Stimulated activated CD4-positive, alpha-beta T cell treated with anti-CD3 and anti-CD28 coated beads, Interleukin-4, amount 100 ng/mL, for 1 hour (primary cell): ENCODE results near the gene SVOP.

Source experiments
- DNase-seq: peaks from one replicate; pipeline ENCODE4 v3.0.0-alpha.2; 2020

SVOP gene

DNA sequence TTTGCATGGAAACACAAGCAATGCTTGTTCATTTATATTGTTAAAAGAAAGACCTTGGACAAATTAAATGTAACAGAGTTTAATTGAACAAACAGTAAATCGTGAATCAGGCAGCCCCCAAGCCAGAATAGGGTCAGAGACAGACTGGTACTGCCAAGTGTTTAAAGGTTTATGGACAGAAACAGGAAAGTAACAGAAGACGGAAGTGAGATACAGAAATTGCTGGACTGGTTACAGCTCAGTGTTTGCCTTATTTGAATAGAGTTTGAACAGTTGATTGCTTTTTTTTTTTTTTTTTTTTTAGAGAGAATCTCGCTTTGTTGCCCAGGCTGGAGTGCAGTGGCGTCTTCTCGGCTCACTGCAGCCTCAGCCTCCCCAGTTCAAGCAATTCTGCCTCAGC lies 90.7 kb downstream of the SVOP start:
- DNase-seq, result no peak

GRCh38 chr12:108928695-108929094 lies 92.2 kb downstream of the SVOP start:
- no peak for DNase-seq

GRCh38 chr12:108922918-108923317 lies 98.0 kb downstream of the SVOP start:
- DNase-seq, result no peak

DNA sequence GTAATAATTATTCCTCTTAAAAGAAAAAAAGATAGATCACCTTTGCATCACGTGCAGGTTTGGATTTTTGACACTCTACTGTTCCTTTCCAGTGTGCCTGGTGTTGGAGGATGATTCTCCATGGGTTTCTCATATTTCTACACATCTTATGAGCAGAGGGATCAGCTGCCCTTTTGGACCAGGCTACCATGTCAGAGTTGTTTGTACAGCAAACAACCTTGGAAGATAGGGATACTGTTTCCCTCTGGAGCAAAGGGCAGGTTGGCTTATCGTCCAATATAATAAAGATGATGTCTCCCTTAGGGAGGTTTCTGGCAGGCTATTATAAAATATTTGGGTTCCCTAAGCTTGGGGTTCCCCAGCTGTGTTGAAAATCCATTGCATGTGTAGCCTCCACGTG lies 98.9 kb downstream of the SVOP start:
- no peak for DNase-seq

DNA sequence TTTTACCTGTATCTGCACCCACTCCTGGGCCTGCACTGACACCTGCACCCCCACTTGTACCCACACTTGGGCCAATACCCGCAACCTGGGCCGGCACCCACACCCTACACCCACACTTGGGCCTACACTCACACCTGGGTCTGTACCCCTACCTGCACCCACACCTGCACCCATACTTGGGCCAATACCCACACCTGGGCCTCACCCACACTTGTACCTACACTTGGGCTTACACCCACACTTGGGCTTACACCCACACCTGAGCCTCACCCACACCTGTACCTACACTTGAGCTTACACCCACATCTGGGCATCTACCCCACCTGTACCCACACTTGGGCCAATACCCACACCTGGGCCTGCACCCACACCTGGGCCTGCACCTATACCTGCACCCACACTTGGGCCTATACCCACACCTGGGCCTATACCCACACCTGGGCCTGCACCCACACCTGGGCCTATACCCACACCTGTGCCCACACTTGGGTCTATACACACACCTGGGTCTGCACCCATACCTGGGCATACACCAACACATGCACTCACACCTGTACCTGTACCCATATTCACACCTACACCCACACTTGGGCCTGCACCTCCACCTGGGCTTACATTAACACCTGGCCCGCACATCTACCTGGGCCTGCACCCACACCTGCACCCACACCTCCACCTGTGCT lies 101.8 kb downstream of the SVOP start:
- DNase-seq, result no peak

- no peak for DNase-seq
These were observed 102.7 kb downstream of the SVOP start for GRCh38 chr12:108918206-108918605.

DNA sequence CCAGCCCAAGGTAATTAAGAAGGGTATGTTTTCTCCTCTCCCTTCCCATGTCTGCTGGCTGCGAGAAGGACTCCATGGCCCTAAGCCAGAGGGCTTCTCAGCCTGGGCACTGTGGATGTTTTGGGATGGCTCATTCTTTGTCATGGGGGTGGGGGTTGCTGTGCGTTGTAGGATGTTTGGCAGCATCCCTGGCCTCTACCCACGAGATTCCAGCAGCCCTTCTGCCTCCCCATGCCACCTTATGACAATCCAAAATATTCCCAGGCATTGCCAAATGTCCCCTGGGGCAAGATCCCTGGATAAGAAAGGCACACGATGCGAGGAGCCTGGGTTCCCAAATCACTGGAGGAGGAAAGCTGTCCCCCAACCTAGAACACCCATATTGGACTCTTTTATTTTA lies 104.5 kb downstream of the SVOP start:
- no peak for DNase-seq

- no peak for DNase-seq
These were observed 105.2 kb downstream of the SVOP start for GRCh38 chr12:108915632-108916133.

- no peak for DNase-seq
These were observed 106.7 kb downstream of the SVOP start for GRCh38 chr12:108914121-108914531.

DNA sequence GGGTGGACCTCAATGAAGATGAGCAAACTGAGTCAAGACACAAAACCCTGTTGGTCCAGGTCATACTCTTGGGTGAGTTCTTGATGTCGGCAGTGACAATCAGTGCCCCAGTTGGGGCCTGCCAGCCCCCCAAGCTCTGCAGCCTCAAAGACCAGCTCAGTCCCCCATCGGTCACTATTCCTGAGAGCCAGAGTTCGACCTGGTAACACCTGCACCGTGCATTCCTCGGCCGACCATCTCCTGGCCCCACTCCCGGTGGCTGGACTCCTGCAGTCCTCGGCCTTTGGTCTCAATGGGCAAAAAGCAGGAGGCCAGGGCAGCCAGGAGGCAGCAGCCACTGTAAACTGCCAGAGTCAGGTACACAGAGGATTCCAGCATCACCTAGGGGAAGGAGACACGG lies 108.5 kb downstream of the SVOP start:
- no peak for DNase-seq

DNA sequence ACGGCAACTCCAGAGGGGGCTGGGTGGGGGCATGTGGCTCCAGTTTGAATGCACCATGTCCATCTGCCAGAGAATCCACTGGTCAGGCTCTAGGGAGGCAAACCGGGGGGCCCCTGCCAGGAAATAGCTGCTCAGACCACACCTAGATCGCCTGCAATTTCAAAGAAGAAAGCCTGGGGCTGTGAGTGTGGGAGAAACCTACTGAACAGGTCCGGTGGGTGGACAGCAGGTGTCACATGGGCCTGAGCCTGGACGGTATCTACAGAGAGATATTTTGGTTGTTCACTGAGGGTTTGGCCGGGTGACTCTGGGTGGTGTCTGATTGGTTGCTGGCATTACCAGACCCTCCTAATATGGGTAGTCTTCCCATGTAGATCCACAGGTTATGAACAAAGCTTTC lies 109.0 kb downstream of the SVOP start:
- DNase-seq, result no peak

DNA sequence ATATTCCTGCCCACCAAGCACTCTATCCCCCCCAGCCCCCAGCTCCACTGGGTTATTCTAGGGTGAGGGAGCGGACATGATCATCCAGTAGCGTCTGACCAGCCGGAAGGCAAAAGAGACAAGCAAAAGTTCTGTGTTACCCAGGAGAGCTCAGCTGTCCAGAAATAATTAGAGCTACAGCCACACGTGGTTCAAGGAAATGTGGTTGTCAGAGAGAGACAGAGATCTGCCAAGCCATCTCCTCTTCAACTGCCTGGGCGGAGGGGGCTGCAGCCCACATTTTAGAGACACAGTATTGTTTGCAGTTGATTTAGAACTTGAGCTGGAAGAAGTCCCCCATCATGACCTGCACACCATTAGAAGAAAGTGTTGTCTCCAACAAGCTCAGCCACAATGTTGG lies 110.5 kb downstream of the SVOP start:
- DNase-seq, result no peak

- no peak for DNase-seq
These were observed 113.0 kb downstream of the SVOP start for GRCh38 chr12:108907839-108908351.

DNA sequence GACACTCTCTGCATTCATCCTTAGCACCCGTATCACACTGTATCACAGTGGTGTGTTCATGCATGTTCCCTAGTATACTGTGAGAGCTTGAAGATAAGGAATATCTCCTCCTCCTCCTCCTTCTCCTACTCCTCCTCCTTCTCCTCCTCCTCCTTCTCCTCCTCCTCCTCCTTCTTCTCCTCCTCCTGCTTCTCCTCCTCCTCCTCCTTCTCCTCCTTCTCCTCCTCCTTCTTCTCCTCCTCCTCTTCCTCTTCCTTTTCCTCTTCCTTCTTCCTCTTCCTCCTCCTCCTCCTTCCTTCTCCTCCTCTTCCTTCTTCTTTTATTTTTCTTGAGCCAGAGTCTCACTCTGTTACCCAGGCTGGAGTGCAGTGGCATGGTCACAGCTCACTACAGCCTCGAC lies 113.9 kb downstream of the SVOP start:
- no peak for DNase-seq

GRCh38 chr12:108905725-108906124 lies 115.1 kb downstream of the SVOP start:
- no peak for DNase-seq

DNA sequence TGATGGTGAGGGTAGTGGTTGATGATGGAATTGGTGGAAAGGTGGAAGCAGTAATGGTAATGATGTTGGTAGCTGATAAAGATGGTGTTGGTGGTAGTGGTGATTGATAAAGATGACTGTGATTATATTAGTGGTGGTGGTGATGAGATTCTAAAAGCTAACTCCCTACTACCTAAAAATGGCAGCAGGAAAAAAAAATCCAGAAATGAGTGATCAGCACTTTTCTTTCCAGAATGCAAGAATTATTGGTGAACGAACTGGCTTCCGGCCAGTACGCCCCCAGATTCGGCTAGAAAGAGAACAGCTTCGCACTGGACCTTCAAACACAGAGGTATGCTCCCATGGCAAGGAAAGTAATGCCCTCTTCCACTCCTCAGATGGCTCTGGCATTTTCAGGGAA lies 121.7 kb downstream of the SVOP start:
- DNase-seq, result no peak

- no peak for DNase-seq
These were observed 124.1 kb downstream of the SVOP start for GRCh38 chr12:108896817-108897216.

DNA sequence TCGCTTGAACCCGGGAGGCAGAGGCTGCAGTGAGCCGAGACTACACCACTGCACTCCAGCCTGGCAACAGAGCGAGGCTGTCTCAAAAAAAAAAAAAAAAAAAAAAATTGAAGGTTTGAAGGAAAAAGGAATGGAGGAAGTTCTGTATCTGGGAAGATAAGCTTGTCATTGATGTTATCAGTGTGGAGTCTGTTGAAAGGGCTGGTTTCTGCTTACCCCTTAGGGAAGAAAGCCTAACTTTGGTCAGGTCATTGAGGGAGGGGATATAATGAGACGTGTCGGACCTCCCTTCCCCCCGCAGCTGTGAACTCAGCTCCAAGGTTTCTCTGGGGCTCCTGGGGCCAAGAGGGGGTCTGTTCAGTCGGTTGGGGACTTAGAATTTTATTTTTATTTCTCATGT lies 124.5 kb downstream of the SVOP start:
- DNase-seq, result no peak

DNA sequence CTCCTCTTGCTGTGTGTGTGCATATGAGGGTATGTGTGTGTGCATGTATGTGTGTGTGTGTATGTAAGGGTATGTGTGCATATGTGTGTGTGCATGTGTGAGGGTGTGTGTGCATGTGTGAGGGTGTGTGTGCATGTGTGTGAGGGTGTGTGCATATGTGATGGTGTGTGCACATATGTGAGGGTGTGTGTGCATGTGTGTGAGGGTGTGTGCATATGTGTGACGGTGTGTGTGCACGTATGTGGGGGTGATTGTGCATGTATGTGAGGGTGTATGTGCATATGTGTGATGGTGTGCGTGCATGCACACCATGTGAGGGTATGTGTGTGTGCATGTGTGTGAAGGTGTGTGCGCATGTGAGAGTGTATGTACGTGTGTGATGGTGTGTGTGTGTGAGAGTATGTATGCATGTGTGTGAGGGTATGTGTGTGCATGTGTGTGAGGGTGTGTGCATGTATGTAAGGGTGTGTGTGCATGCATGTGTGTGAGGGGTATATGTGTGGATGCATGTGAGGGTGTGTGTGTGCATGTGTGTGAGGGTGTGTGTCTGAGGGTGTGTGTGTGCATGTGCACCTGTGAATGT lies 125.6 kb downstream of the SVOP start:
- no peak for DNase-seq

- DNase-seq, result no peak
These were observed 130.7 kb downstream of the SVOP start for GRCh38 chr12:108890208-108890607.

- no peak for DNase-seq
These were observed 132.8 kb downstream of the SVOP start for GRCh38 chr12:108888031-108888430.

GRCh38 chr12:108886873-108887629 lies 133.8 kb downstream of the SVOP start:
- DNase-seq, result no peak

DNA sequence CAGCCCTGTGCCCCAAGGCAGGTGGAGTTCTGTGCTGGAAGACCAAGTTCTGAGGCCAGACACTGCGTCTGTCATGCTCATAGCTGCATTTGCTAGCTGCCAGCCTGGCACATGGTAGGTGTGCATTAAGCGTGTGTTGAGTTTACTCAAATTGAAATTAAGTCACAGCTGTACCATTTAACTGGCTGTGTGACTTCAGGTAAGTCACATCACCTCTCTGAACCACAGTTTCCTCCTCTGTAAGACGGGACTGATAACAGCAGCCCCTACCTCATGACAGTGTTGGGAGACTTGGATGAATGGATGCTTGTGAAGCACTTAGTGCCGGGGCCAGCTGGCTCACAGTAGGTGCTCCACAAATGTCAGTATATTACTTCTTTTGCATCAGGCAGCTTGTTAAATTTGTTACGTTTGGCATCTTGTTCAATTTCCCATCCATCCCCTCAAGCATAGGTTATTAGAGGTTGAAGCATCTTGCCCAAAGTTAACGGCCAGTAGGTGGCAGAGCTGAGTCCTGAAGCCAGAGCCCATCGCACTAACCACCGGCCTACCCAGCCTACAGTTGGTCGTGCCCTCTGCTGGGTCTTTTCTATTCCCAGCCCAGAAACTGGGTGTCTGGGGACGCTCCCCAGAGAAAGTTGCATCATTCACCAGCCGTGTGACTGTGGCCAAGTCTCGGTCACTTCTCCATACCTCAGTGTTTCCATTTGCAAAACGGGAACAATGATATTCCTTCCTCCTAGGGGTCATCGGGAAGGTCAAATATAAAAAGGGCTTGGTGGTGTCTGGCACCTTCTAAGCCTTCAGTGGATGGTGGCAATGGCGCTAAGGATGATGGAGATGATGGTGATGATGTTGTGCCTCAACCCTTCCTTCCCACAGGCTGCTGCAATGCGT lies 136.5 kb downstream of the SVOP start:
- DNase-seq, result peak; percentile 67
